Stomach (tissue), 4 donors: Measurements from ENCODE around the gene RPTOR.

Experiments used
- CTCF ChIP-seq, 7 experiments: fragments of 450-650 bp in 4 of 7; fragments of 200-600 bp in 3 of 7; sonication (generic) in 3 of 7; IDR thresholded peaks; one replicate each; pipeline ENCODE4 v1.5.1; 2016 to 2019; ENCODE audit warnings: antibody characterized with exemption in 7 of 7, control low read depth in 2 of 7, mild to moderate bottlenecking in 1 of 7
- EP300 ChIP-seq: sonication (generic); formaldehyde crosslinking; IDR thresholded peaks from one replicate; pipeline ENCODE4 v1.6.1; 2017; ENCODE audit warnings: antibody characterized with exemption
- POLR2A ChIP-seq, 4 donors: fragments of 450-650 bp; IDR thresholded peaks; one replicate each; pipeline ENCODE4 v1.6.1; 2016; ENCODE audit warnings: antibody characterized with exemption in 4 of 4, control low read depth in 2 of 4, mild to moderate bottlenecking in 1 of 4, moderate library complexity in 1 of 4

GRCh38 chr17:80890921-80891396 lies 346.3 kb downstream of the RPTOR start:
- TF ChIP-seq CTCF (IDR thresholded peaks at IDR 0.05), result no peak
- TF ChIP-seq EP300, result no peak
- no peak for TF ChIP-seq POLR2A (IDR thresholded peaks at IDR 0.05)
